Measurements from ENCODE around the gene CD247.
A peak's percentile ranks its signal among the peaks of the same experiment; 100 is the strongest.

Gene CD247

GRCh38 chr1:167528057-167528728 lies 9.9 kb upstream of the CD247 start:
- H3K4me1 Mint-ChIP-seq (ENCODE audit: low read depth), result peaks cover 2% of the 10 kb centered on the region
- H3K27ac Mint-ChIP-seq, result no peak overlapping the region
- H3K4me3 Mint-ChIP-seq, result no peak overlapping the region
- H3K36me3 Mint-ChIP-seq, result no peaks in the 10 kb centered on the region
- H3K27me3 Mint-ChIP-seq, result no peaks in the 10 kb centered on the region
- H3K9me3 Mint-ChIP-seq (ENCODE audit: low read depth), result no peaks in the 10 kb centered on the region

- H3K9me3 Mint-ChIP-seq (ENCODE audit: low read depth), result no peaks in the 10 kb centered on the region
- no peaks in the 10 kb centered on the region for H3K36me3 Mint-ChIP-seq
- H3K27me3 Mint-ChIP-seq, result no peaks in the 10 kb centered on the region
- H3K27ac Mint-ChIP-seq, result no peak overlapping the region
- H3K4me3 Mint-ChIP-seq, result no peak overlapping the region
- H3K4me1 Mint-ChIP-seq (ENCODE audit: low read depth), result peaks cover 2% of the 10 kb centered on the region
Observed at GRCh38 chr1:167526667-167527383, 8.5 kb upstream of the CD247 start.

- Mint-ChIP-seq H3K27ac (no peak overlapping the region), H3K4me1 (ENCODE audit: low read depth) (peaks cover 8% of the 10 kb centered on the region), H3K9me3 (ENCODE audit: low read depth) (no peaks in the 10 kb centered on the region), H3K27me3 (no peaks in the 10 kb centered on the region), H3K4me3 (no peak overlapping the region), H3K36me3 (no peaks in the 10 kb centered on the region)
Observed at GRCh38 chr1:167524651-167525050, 6.3 kb upstream of the CD247 start.

GRCh38 chr1:167522246-167522645 lies 3.9 kb upstream of the CD247 start:
- no peak overlapping the region for H3K4me3 Mint-ChIP-seq
- H3K27ac Mint-ChIP-seq, result no peak overlapping the region
- H3K36me3 Mint-ChIP-seq, result no peaks in the 10 kb centered on the region

GRCh38 chr1:167520711-167521206 lies 2.4 kb upstream of the CD247 start:
- H3K27me3 Mint-ChIP-seq, result no peaks in the 10 kb centered on the region
- peaks cover 3% of the 10 kb centered on the region for H3K36me3 Mint-ChIP-seq
- H3K27ac Mint-ChIP-seq, result no peak overlapping the region
- no peaks in the 10 kb centered on the region for H3K9me3 Mint-ChIP-seq (ENCODE audit: low read depth)
- peaks cover 26% of the 10 kb centered on the region for H3K4me1 Mint-ChIP-seq (ENCODE audit: low read depth)
- no peak overlapping the region for H3K4me3 Mint-ChIP-seq

More at GRCh38 chr1:167522246-167522645, 3.9 kb upstream of the CD247 start:
- no peaks in the 10 kb centered on the region for H3K27me3 Mint-ChIP-seq
- H3K9me3 Mint-ChIP-seq (ENCODE audit: low read depth), result no peaks in the 10 kb centered on the region
- peaks cover 17% of the 10 kb centered on the region for H3K4me1 Mint-ChIP-seq (ENCODE audit: low read depth)

GRCh38 chr1:167517535-167518330 lies 596 bp downstream of the CD247 start:
- peaks cover 52% of the 10 kb centered on the region for H3K4me1 Mint-ChIP-seq (ENCODE audit: low read depth)
- no peaks in the 10 kb centered on the region for H3K9me3 Mint-ChIP-seq (ENCODE audit: low read depth)
- H3K4me3 Mint-ChIP-seq, result peak overlapping the region; percentile 100
- H3K27ac Mint-ChIP-seq, result peak overlapping the region; percentile 100
- peaks cover 4% of the 10 kb centered on the region for H3K36me3 Mint-ChIP-seq
- H3K27me3 Mint-ChIP-seq, result no peaks in the 10 kb centered on the region

GRCh38 chr1:167516404-167517388 lies 1.6 kb downstream of the CD247 start:
- H3K4me3 Mint-ChIP-seq, result peak overlapping the region; percentile 100
- no peaks in the 10 kb centered on the region for H3K9me3 Mint-ChIP-seq (ENCODE audit: low read depth)
- peaks cover 8% of the 10 kb centered on the region for H3K36me3 Mint-ChIP-seq
- peaks cover 63% of the 10 kb centered on the region for H3K4me1 Mint-ChIP-seq (ENCODE audit: low read depth)
- H3K27ac Mint-ChIP-seq, result peak overlapping the region; percentile 100
- H3K27me3 Mint-ChIP-seq, result no peaks in the 10 kb centered on the region

- peak overlapping the region; percentile 100 for H3K4me3 Mint-ChIP-seq
- H3K27me3 Mint-ChIP-seq, result no peaks in the 10 kb centered on the region
- peak overlapping the region; percentile 100 for H3K27ac Mint-ChIP-seq
- H3K4me1 Mint-ChIP-seq (ENCODE audit: low read depth), result peaks cover 69% of the 10 kb centered on the region
- H3K9me3 Mint-ChIP-seq (ENCODE audit: low read depth), result no peaks in the 10 kb centered on the region
- H3K36me3 Mint-ChIP-seq, result peaks cover 11% of the 10 kb centered on the region
Observed at GRCh38 chr1:167515893-167516321, 2.4 kb downstream of the CD247 start.

GRCh38 chr1:167515461-167515860 lies 2.9 kb downstream of the CD247 start:
- Mint-ChIP-seq H3K27me3 (no peaks in the 10 kb centered on the region), H3K9me3 (ENCODE audit: low read depth) (no peaks in the 10 kb centered on the region), H3K27ac (peak overlapping the region; percentile 100), H3K36me3 (peaks cover 13% of the 10 kb centered on the region), H3K4me3 (peak overlapping the region; percentile 100), H3K4me1 (ENCODE audit: low read depth) (peaks cover 73% of the 10 kb centered on the region)

- Mint-ChIP-seq H3K27ac (peak overlapping the region; percentile 100), H3K27me3 (no peaks in the 10 kb centered on the region), H3K4me3 (peak overlapping the region; percentile 100), H3K4me1 (ENCODE audit: low read depth) (peaks cover 81% of the 10 kb centered on the region), H3K36me3 (peaks cover 19% of the 10 kb centered on the region), H3K9me3 (ENCODE audit: low read depth) (no peaks in the 10 kb centered on the region)
Observed at GRCh38 chr1:167514288-167514687, 4.0 kb downstream of the CD247 start.

- no peaks in the 10 kb centered on the region for H3K9me3 Mint-ChIP-seq (ENCODE audit: low read depth)
- peak overlapping the region; percentile 84 for H3K4me3 Mint-ChIP-seq
- H3K36me3 Mint-ChIP-seq, result peaks cover 30% of the 10 kb centered on the region
- peak overlapping the region; percentile 86 for H3K27ac Mint-ChIP-seq
- H3K4me1 Mint-ChIP-seq (ENCODE audit: low read depth), result peaks cover 89% of the 10 kb centered on the region
- no peaks in the 10 kb centered on the region for H3K27me3 Mint-ChIP-seq
Observed at GRCh38 chr1:167512046-167512654, 6.2 kb downstream of the CD247 start.

GRCh38 chr1:167511374-167511986 lies 6.8 kb downstream of the CD247 start:
- H3K27me3 Mint-ChIP-seq, result no peaks in the 10 kb centered on the region
- no peaks in the 10 kb centered on the region for H3K9me3 Mint-ChIP-seq (ENCODE audit: low read depth)
- peak overlapping the region; percentile 91 for H3K27ac Mint-ChIP-seq
- peaks cover 91% of the 10 kb centered on the region for H3K4me1 Mint-ChIP-seq (ENCODE audit: low read depth)
- H3K4me3 Mint-ChIP-seq, result peak overlapping the region; percentile 84
- H3K36me3 Mint-ChIP-seq, result peaks cover 30% of the 10 kb centered on the region

- Mint-ChIP-seq H3K27me3 (no peaks in the 10 kb centered on the region), H3K4me3 (peak overlapping the region; percentile 84), H3K36me3 (peaks cover 28% of the 10 kb centered on the region), H3K4me1 (ENCODE audit: low read depth) (peaks cover 92% of the 10 kb centered on the region), H3K9me3 (ENCODE audit: low read depth) (no peaks in the 10 kb centered on the region), H3K27ac (peak overlapping the region; percentile 91)
Observed at GRCh38 chr1:167510881-167511280, 7.4 kb downstream of the CD247 start.

Measured in activated naive CD8-positive, alpha-beta T cell (primary cell).